PC-3 (cell line): ENCODE measurements around the gene ESYT1. TPM values are rescaled to one million over a fixed set of nuclear protein-coding genes. Genes with fewer than 3 reads are reported as not detected.

ENCODE experiments used
- ATAC-seq: fragments of 200-7000 bp; cut with Tn5 transposase; 2 replicates; pipeline ENCODE4 v1.9.1; 2020; ENCODE audit warnings: mild to moderate bottlenecking, moderate library complexity
- BruUV-seq: library from RNA; stranded (reverse); fragments of 400-500 nt; replicated peaks from 2 replicates; lab custom pipeline; 2021; lab: Mats Ljungman, UMichigan
- CTCF ChIA-PET: fragments of 300-600 bp; sonication (Branson Sonifier 250); formaldehyde crosslinking; loops from one replicate; lab custom pipeline; 2022; ENCODE audit warnings: antibody characterized with exemption; lab: Charles Lee
- POLR2A ChIA-PET: fragments of 300-600 bp; sonication (Branson Sonifier 250); formaldehyde crosslinking; loops from one replicate; lab custom pipeline; 2022; ENCODE audit warnings: antibody characterized with exemption; ENCODE audit not compliant: unreplicated experiment; lab: Charles Lee
- DNase-seq: peaks from one replicate; pipeline ENCODE4 v3.0.0-alpha.2; 2015
- H2AFZ ChIP-seq: fragments of 300-600 bp; sonication (generic); 2 replicates; pipeline ENCODE4 v1.6.0; 2016; ENCODE audit warnings: antibody characterized with exemption, low read length
- H3F3A ChIP-seq: fragments of 300-600 bp; sonication (generic); one replicate; pipeline ENCODE4 v1.6.0; 2017; ENCODE audit warnings: antibody characterized with exemption, low read length, control low read depth, mild to moderate bottlenecking; ENCODE audit not compliant: unreplicated experiment
- H3K27ac ChIP-seq: fragments of 300-600 bp; sonication (generic); 2 replicates; pipeline ENCODE4 v1.5.1; 2016; ENCODE audit warnings: mild to moderate bottlenecking, low read length
- H3K27me3 ChIP-seq: fragments of 300-600 bp; sonication (generic); 2 replicates; pipeline ENCODE4 v1.6.1; 2016; ENCODE audit warnings: low read length, mixed read lengths
- H3K36me3 ChIP-seq: fragments of 300-600 bp; sonication (generic); 2 replicates; pipeline ENCODE4 v1.6.1; 2016; ENCODE audit warnings: low read depth, mixed run types, low read length, mixed read lengths
- H3K4me1 ChIP-seq: fragments of 300-600 bp; sonication (generic); 2 replicates; pipeline ENCODE4 v1.5.1; 2016; ENCODE audit warnings: low read length; ENCODE audit not compliant: insufficient read depth
- H3K4me2 ChIP-seq: fragments of 300-600 bp; sonication (generic); 2 replicates; pipeline ENCODE4 v1.6.0; 2016; ENCODE audit warnings: low read length
- H3K4me3 ChIP-seq: fragments of 300-600 bp; sonication (generic); 2 replicates; pipeline ENCODE4 v1.5.1; 2016; ENCODE audit warnings: mild to moderate bottlenecking, low read length, mixed read lengths
- H3K79me2 ChIP-seq: fragments of 300-600 bp; sonication (generic); 2 replicates; pipeline ENCODE4 v1.6.1; 2017; ENCODE audit warnings: low read length, mixed read lengths
- H3K9ac ChIP-seq: fragments of 300-600 bp; sonication (generic); 2 replicates; pipeline ENCODE4 v1.6.0; 2016; ENCODE audit warnings: mild to moderate bottlenecking, low read length
- H3K9me2 ChIP-seq: fragments of 300-600 bp; sonication (generic); replicated peaks from 2 replicates; pipeline ENCODE4 v1.6.1; 2016; ENCODE audit warnings: mixed run types, low read length, mixed read lengths
- H3K9me3 ChIP-seq: fragments of 300-600 bp; sonication (generic); 2 replicates; pipeline ENCODE4 v1.6.1; 2016; ENCODE audit warnings: low read length, mixed read lengths
- H4K20me1 ChIP-seq: fragments of 300-600 bp; sonication (generic); 2 replicates; pipeline ENCODE4 v1.6.1; 2016; ENCODE audit warnings: low read length, mixed read lengths
- EZH2 ChIP-seq: fragments of 300-600 bp; sonication (generic); IDR thresholded peaks from one replicate; pipeline ENCODE4 v1.6.1; 2017; ENCODE audit warnings: antibody characterized with exemption, mild to moderate bottlenecking, low read length; ENCODE audit not compliant: unreplicated experiment
- EZH2phosphoT487 ChIP-seq: fragments of 300-600 bp; sonication (generic); IDR thresholded peaks from 2 replicates; pipeline ENCODE4 v1.6.1; 2018; ENCODE audit warnings: mild to moderate bottlenecking, antibody characterized with exemption, low read length, borderline replicate concordance
- intact Hi-C: fragments of 100-400 bp; cut with micrococcal nuclease; formaldehyde crosslinking; loops from 2 replicates; pipeline ENCODE4 v1.9.0; 2023
- total RNA-seq: library from RNA; depleted of rRNA; stranded (reverse); fragments of >200 nt; gene quantifications from 2 replicates; pipeline ENCODE4 v1.2.3, GENCODE V29; 2014
- TF ChIP-seq, protein P1 (sequence below): fragments of 300-600 bp; sonication (generic); conservative IDR thresholded peaks from 2 replicates; pipeline ENCODE4 v1.5.1; 2017; ENCODE audit warnings: antibody characterized with exemption, low read depth, mild to moderate bottlenecking, low read length

ESYT1 gene
- total RNA-seq, 1 experiment from 2014 or later, result 120 TPM

GRCh38 chr12:56151672-56152131, 23.6 kb downstream of the ESYT1 start:
- BruUV-seq, result TSS peak; percentile 94

GRCh38 chr12:56152132-56152755, 24.2 kb downstream of the ESYT1 start, which contains the start of gene MYL6B:
MYL6B (plus strand) TSS chr12:56152587; CDS start chr12:56153919, 1,332 bp downstream.
- peak within 1 kb of the TSS; percentile 84 for H3K4me3 ChIP-seq
- H4K20me1 ChIP-seq, result no peaks in the 10 kb centered on the region
- ChIA-PET CTCF (interaction anchor here (0.9 kb wide), 1 partner anchor 37 kb away, joined by 4 read pairs; the partner anchor contains the start of gene SMARCC2), POLR2A (no interaction called here)
- no peaks in the 10 kb centered on the region for H3K27me3 ChIP-seq
- no peaks in the 10 kb centered on the region for H3K9me3 ChIP-seq
- intact Hi-C loops, result loop anchor here (1.0 kb wide), 1 partner anchor 26 kb away; no protein-coding TSS in a partner anchor
- peak; percentile 94 for DNase-seq
- H2AFZ ChIP-seq, result peak within 1 kb of the TSS; percentile 80
- no peaks in the 10 kb centered on the region; the same call in 1 of the 2 replicates for H3K36me3 ChIP-seq
- peak within 1 kb of the TSS; percentile 99 for H3K4me2 ChIP-seq
- no TSS peak for BruUV-seq
- no peaks in the 10 kb centered on the region for H3K9me2 ChIP-seq
- peak within 1 kb of the TSS; percentile 79 for H3K9ac ChIP-seq
- TF ChIP-seq EZH2phosphoT487 (no peak), EZH2 (no peak)
- TF ChIP-seq, protein P1, sequence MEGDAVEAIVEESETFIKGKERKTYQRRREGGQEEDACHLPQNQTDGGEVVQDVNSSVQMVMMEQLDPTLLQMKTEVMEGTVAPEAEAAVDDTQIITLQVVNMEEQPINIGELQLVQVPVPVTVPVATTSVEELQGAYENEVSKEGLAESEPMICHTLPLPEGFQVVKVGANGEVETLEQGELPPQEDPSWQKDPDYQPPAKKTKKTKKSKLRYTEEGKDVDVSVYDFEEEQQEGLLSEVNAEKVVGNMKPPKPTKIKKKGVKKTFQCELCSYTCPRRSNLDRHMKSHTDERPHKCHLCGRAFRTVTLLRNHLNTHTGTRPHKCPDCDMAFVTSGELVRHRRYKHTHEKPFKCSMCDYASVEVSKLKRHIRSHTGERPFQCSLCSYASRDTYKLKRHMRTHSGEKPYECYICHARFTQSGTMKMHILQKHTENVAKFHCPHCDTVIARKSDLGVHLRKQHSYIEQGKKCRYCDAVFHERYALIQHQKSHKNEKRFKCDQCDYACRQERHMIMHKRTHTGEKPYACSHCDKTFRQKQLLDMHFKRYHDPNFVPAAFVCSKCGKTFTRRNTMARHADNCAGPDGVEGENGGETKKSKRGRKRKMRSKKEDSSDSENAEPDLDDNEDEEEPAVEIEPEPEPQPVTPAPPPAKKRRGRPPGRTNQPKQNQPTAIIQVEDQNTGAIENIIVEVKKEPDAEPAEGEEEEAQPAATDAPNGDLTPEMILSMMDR, result no peak
- H3K79me2 ChIP-seq, result peaks cover 12% of the 10 kb centered on the region
- H3F3A ChIP-seq, result peaks cover 3% of the 10 kb centered on the region
- H3K27ac ChIP-seq, result peak within 1 kb of the TSS; percentile 77
- peak; percentile 85 for ATAC-seq
- H3K4me1 ChIP-seq, result peaks cover 21% of the 10 kb centered on the region

More at GRCh38 chr12:56151672-56152131, 23.6 kb downstream of the ESYT1 start:
- H3K9ac ChIP-seq, result peak overlapping the region; percentile 79
- H3K9me2 ChIP-seq, result no peaks in the 10 kb centered on the region
- ChIA-PET CTCF (interaction anchor here (0.9 kb wide), 1 partner anchor 38 kb away, joined by 4 read pairs; the partner anchor contains the start of gene SMARCC2), POLR2A (no interaction called here)
- no peaks in the 10 kb centered on the region for H3K9me3 ChIP-seq
- peaks cover 12% of the 10 kb centered on the region for H3K79me2 ChIP-seq
- no peaks in the 10 kb centered on the region for H3K27me3 ChIP-seq
- peak overlapping the region; percentile 77 for H3K27ac ChIP-seq
- peaks cover 22% of the 10 kb centered on the region for H3K4me1 ChIP-seq
- peak overlapping the region; percentile 84 for H3K4me3 ChIP-seq
- TF ChIP-seq, protein P1, result peak; percentile 54
- no peak for TF ChIP-seq EZH2
- no peak for TF ChIP-seq EZH2phosphoT487
- peak overlapping the region; percentile 99 for H3K4me2 ChIP-seq
- H3F3A ChIP-seq, result peaks cover 3% of the 10 kb centered on the region
- H3K36me3 ChIP-seq, result no peaks in the 10 kb centered on the region; the same call in 1 of the 2 replicates
- DNase-seq (peak; percentile 56), ATAC-seq (peak; percentile 67)
- H2AFZ ChIP-seq, result peak overlapping the region; percentile 80
- intact Hi-C loops, result loop anchor here (1.0 kb wide), 1 partner anchor 25 kb away; no protein-coding TSS in a partner anchor
- no peaks in the 10 kb centered on the region for H4K20me1 ChIP-seq
